ENCODE data around the gene SYT15.
"Not testable (repeated sequence)": the region's sequence is repeated elsewhere in the genome, so short reads cannot be mapped to it uniquely, and the experiment has no call there.

- not testable (repeated sequence) for TF ChIP-seq CTCF (IDR thresholded peaks at IDR 0.05; ENCODE audit: low read length); EZH2 (optimal IDR thresholded peaks at IDR 0.05; ENCODE audit: low read depth, low read length); EZH2phosphoT487 (IDR thresholded peaks at IDR 0.05; ENCODE audit: low read length)
These were observed at the start of gene SYT15 for GRCh38 chr10:46578474-46579178.

All from MM.1S (cell line).